Measurements from ENCODE around the gene TECR.
"Not testable (repeated sequence)": the region's sequence is repeated elsewhere in the genome, so short reads cannot be mapped to it uniquely, and the experiment has no call there.

Gene TECR

GRCh38 chr19:14551134-14552005 is 22.0 kb downstream of the TECR start:
- not testable (repeated sequence) for H3K4me3 ChIP-seq (replicated peaks; ENCODE audit: low read depth, low read length); DNase-seq (ENCODE audit: extremely low read depth, low read depth)
- peak; percentile 34 for TF ChIP-seq CTCF (IDR thresholded peaks at IDR 0.05; ENCODE audit: low read depth, low read length, missing control alignments)

GRCh38 chr19:14552006-14552360 is 22.6 kb downstream of the TECR start:
- H3K4me3 ChIP-seq (replicated peaks; ENCODE audit: low read depth, low read length); DNase-seq (ENCODE audit: extremely low read depth, low read depth): not testable (repeated sequence)

DNA sequence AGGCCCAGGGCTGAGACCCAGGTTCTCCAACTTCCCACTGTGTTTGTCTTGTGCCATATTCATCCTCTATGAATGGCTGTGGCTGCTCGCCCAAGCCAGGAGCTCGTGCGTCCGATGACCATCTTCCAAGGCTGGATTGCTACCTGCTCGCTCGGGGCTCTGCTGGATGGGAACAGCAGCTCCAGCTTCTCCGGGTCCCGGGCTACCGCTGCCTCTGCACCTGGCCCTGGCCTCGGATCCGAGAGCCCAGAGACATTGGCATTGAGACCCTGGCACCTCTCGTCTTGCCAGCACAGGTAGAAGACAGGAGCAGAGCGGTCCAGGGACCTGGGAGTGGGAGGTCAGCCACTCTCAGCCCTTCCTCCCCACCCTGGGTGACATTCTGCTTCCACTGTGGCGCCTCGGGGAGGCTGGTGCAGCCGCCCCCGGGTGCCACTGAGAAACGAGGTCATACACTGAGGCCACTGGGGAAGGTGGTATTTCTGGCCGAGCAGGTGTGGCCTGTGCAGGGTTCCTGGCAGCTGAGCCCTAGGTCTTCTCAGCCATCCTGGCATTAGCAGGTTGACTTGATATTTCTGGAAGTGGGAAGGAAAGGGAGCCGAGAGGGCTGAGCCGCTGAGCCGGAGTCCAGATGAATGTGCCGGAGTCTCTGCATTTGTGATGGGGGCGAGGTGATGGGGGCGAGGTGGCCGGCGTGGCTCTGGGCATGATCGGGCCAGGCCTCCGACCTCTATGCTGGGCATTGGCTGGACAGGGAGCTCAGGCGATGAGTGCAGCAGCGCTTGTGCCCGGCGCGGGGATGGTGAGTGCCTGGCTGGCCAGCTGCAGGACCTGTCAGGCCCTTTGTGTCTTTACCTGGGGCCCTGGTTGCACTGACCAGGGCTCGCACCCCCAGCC is 23.9 kb downstream of the TECR start:
- H3K4me3 ChIP-seq (replicated peaks; ENCODE audit: low read depth, low read length), result no peak overlapping the region
- no peak for DNase-seq (ENCODE audit: extremely low read depth, low read depth)
- no peak for TF ChIP-seq CTCF (IDR thresholded peaks at IDR 0.05; ENCODE audit: low read depth, low read length, missing control alignments)

- no peak overlapping the region for H3K4me3 ChIP-seq (replicated peaks; ENCODE audit: low read depth, low read length)
- no peak for TF ChIP-seq CTCF (IDR thresholded peaks at IDR 0.05; ENCODE audit: low read depth, low read length, missing control alignments)
- no peak for DNase-seq (ENCODE audit: extremely low read depth, low read depth)
Measured at GRCh38 chr19:14553939-14554243, 24.5 kb downstream of the TECR start.

GRCh38 chr19:14554382-14554812 is 25.0 kb downstream of the TECR start:
- no peak overlapping the region for H3K4me3 ChIP-seq (replicated peaks; ENCODE audit: low read depth, low read length)
- TF ChIP-seq CTCF (IDR thresholded peaks at IDR 0.05; ENCODE audit: low read depth, low read length, missing control alignments), result no peak
- DNase-seq (ENCODE audit: extremely low read depth, low read depth), result no peak

DNA sequence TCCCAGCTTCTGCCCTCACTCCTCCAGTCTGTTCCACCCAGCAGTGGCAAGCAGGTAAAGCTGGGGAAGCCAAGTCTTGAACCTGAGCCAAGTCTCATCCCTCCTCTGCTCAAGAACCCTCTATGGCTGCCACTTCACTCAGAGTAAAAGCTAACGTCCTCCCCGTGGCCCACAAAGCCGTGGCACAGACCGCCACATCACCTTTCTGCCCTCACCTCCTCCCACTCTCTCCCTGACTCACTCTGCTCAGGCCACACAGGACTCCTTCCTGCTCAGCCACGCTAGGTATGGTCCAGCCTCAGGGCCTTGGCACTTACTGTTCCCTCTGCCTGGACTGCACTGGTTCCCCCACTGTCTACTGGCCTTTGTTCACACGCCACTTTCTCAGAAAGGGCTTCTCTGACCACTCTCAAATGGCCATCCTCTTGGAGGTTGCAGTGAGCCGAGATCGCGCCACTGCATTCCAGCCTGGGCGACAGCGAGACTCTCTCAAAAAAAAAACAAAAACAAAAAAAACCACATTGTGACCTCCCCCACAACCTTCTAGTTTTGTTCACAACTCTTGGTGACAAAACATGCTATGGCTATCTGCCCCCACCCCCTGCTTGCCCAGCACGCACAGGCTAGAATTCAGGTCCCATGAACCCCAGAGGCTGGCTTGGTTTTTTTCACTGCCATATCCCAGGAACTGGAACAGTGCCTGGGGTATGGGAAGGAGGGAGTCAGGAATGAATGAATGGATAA is 26.7 kb downstream of the TECR start:
- no peak for DNase-seq (ENCODE audit: extremely low read depth, low read depth)
- H3K4me3 ChIP-seq (replicated peaks; ENCODE audit: low read depth, low read length), result no peak overlapping the region

More for the DNA sequence above, 26.7 kb downstream of the TECR start:
- TF ChIP-seq CTCF (IDR thresholded peaks at IDR 0.05; ENCODE audit: low read depth, low read length, missing control alignments), result no peak

Measured in HFF-Myc (cell line).